ENCODE measurements around the gene RAB3GAP1.
"Not testable (repeated sequence)": the region's sequence is repeated elsewhere in the genome, so short reads cannot be mapped to it uniquely, and the experiment has no call there.

RAB3GAP1 gene

DNA sequence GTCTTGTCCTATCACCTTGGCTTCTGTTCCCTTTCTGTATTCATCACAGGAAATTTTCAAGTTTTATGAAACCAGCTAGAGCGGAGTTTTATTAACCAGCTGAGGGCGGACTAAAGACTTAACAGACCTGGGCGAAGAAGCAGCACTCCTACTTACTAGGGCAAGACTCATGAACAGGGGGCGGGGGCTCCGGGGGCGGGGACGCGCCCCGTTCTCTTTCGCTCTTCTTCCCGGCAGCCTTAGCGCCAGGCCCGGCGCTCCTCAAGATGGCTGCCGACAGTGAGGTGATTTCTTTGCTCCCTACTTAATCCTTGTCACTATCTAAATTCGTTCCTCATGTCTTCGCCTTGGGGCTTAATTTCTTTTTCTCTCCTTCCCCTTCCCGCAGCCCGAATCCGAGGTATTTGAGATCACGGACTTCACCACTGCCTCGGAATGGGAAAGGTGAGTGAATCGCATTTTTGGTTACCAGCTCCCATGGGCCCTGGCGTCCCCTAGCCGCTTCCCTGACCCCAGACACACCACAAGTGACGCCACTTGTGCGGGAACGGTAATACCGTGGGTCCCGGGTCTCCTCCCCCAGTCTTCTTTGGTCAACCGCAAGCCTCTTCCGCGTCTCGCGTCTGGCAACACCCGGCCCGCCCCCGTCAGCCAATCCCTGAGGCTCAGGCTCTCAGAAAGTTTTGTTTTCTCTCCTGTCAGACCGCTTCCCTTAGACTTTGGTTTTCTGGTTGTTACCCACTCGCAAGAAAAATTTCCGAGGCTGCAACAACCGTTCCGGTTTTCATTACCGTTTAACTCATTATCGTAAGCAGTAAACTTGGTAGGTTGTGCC is at the start of gene RAB3GAP1:
Gene RAB3GAP1 (plus strand): TSS at position 251 of the 835 bp plus-strand sequence. CDS start 16 bp downstream, at position 267.
- peak; percentile 90 for DNase-seq

GRCh38 chr2:135002836-135003235 is 49.3 kb upstream of the RAB3GAP1 start:
- no peak for DNase-seq

DNA sequence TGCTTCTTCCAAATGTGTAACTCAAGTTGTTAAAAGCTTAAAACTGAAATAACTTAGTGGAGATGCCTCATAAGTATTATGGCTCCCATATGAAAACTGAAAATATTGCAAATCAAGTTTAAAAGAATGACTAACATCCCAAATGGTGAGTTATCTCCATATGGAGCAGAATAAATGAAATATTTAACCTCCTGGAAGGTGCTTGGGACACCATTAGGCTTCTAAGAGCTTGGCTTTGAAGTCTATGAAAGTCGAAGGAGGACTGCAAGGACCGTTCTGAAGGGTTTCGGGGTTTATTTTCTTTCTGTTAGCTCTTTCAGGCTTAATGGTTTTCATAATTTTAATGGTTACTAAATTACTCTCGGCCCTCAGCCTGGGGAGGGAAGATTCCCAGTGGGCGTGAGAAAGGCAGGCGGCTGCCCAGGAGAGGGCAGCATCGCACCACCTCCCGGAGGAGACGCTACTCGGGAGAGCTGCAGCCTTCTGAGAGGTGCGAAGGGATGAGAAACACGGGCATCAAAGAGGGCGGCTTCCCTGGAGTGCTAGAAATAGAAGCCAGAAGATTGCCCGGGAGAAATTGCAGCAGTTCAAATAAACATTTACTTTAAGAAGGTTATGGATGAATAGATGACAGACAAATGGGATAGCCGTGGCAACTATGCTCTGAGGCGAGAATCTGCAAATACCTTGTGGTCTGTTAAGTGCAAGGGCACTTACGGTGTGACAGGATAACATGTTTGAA is 47.9 kb upstream of the RAB3GAP1 start:
- DNase-seq, result peak; percentile 59

DNA sequence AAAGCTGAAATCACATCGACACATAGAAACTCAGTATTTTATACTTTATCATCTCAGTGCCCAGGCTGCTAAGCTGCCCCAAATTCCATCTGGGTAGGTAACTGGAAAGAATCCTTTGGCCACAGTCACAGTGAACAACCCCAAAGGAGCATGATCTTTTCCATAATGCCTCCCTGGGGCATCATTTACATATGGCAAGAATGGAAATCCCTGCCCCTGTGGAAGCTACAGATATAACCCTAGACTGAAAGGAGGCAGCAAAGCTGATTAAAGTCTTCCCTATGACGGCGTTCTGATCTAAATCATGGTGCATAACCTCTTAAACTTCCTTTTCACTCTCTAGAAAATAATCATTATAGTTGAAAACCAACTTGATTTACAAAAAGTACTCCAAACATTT is 46.3 kb upstream of the RAB3GAP1 start:
- no peak for DNase-seq

GRCh38 chr2:135009339-135009738 is 42.8 kb upstream of the RAB3GAP1 start:
- DNase-seq, result no peak

DNA sequence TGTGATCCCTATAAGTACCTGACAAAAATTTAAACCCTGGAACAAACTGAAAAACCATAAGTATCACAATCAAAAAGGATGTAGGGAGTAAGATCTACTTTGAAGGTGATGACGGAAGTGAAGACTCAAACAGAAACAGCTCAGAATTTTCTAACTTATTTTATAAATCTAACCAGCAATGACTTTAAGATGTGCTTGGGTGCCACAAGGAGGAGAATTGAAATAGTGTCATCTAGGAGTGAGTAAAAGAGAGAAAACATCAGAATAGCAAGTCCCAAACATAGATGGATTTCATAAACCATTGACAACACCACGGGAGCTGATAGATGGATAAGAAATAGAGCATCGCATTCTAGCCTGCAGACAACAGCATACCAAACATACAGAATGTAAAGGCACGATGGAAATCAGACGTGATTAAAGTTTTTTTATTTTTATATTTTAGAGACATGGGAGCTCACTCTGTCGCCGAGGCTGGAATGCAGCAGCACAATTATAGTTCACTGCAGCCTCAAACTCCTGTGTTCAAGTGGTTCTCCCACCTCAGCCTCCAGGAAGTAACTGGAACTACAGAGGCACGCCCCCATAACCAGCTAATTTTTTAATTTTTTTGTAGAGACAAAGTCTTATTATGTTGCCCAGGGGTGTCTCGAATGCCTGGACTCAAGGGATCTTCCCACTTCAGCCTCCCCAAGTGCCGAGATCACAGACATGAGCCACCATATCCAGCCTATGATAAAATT is 41.7 kb upstream of the RAB3GAP1 start:
- DNase-seq, result no peak

- no peak for DNase-seq
Measured at GRCh38 chr2:135011633-135012032, 40.5 kb upstream of the RAB3GAP1 start.

DNA sequence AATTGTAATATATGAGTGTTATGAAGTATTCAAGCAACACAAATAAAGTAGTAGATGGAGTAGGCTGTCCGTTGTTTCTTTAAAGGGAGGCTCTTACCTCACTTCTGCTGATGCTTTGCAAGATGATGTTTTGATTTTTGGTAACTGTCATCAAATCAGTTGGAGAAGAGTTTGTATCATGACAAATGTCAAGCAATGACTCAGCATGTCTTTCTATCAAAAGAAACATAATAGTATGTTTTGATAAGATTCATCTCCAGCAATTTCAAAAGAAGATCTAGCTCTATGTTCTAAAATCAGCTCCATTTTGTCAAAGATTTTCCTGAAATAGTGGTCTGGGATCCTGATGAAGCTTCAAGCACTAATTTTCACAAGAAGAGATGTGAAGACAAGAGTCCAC is 30.5 kb upstream of the RAB3GAP1 start:
- DNase-seq, result no peak

DNA sequence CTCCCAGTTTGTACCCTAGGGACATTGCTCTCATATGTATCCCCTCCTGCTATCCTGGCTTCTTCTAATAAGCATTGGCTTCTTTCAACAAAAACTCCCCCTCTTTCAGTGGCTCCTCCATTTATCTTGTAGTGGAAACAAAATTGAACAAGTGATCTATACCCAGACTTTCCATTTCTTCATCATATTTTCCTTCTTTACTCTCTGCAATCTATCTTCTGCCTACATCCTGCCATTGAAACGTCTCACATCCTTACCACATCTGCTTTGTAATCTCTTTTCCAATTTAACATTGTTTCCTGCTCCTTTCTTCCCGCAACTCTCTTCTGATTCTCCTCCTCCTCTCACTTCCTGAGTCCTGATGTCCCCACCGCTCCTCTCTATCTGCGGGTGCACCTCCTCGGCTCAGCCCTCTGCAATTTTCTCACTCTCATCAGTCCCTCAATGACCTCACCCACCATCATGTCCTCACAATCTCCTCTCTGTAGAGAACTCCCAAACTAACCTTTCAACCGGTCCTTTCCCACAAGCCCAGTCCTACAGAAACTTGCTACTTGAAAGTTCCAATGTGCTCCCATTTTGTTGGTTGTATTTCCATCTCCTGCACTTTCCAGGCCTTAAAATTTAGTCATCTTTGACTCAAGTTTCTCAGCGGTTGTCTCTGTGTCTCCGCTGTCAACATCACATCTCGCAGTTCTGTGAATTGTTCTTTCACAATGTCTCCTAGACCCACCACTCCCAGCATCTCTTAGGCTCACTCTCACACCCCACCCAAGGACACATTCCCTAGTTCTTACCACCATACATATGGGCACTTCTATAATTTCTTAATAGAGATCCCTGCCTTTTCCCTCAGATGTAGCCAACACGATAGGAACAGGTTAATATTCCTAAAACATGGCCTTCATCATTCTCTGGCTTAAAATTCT is 28.9 kb upstream of the RAB3GAP1 start:
- no peak for DNase-seq

GRCh38 chr2:135023886-135024485 is 28.1 kb upstream of the RAB3GAP1 start:
- no peak for DNase-seq

GRCh38 chr2:135029481-135030134 is 22.5 kb upstream of the RAB3GAP1 start:
- DNase-seq, result no peak

GRCh38 chr2:135030826-135031225 is 21.3 kb upstream of the RAB3GAP1 start:
- DNase-seq, result no peak

DNA sequence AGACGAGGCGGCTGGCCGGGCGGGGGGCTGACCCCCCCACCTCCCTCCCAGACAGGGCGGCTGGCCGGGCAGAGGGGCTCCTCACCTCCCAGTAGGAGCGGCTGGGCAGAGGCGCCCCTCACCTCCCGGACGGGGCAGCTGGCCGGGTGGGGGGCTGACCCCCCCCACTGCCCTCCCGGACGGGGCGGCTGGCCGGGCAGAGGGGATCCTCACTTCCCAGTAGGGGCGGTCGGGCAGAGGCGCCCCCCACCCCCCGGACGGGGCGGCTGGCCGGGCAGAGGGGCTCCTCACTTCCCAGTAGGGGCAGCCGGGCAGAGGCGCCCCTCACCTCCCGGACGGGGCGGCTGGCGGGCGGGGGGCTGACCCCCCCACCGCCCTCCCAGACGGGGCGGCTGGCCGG is 18.9 kb upstream of the RAB3GAP1 start:
- DNase-seq, result not testable (repeated sequence)

DNA sequence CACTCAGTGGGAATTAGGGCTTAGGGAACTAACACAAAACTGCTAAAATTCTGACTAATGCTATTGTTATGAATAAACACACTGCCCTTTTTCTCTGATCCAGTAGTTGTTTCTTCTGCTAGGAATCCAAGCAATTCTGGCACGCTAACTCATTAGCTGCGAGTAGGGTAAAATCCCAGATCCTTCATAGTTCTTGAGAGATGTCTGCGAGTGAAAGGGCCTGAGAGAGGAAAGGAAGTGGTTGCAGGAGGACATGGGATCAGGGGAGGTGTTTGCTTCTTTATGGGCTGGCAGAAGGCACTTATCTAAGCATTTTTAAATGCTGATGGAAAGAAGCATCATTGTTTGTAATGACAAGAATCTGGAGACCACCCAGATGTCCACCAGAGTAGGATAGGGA is 14.3 kb upstream of the RAB3GAP1 start:
- DNase-seq, result no peak

DNA sequence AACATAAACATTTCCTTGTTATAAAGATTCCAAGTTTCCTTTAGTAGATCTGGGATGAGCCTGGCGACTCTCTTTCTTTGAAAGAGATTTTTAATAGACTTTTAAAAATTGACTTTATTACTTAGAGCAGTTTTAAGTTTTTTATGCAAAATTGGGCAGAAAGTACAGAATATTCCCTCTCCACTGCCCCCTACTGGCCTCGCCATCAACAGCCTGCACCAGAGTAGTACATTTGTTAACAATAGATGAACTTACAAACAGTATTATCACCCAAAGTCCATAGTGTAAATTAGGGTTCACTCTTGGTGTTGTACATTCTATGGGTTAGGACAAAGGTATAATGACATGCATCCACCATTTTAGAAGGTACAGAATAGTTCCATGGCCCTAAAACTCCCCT is 8.7 kb upstream of the RAB3GAP1 start:
- no peak for DNase-seq

DNA sequence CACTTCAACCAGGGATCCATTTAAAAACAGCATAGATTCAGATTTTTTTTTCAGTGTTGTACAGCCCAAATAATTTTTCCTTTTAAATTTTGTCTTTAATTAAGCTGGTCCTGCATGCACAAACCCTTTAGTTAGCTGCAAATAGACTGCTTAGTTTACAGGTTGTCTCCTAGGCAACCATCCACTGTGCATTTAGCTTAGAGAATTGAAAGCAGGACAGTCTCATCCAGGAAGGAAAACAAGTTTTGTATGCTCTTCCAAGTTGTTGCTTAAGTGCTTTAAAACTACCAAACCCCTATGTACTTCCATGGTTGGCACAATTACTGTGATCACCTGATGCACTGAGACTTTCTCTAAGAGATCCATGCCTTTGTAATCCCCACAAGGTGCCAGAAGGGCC is 4.8 kb upstream of the RAB3GAP1 start, which contains the start of gene MAP3K19:
Gene MAP3K19 (minus strand): TSS at position 148 of the 400 bp plus-strand sequence. CDS start 22,800 bp downstream, outside the sequence.
- no peak for DNase-seq

DNA sequence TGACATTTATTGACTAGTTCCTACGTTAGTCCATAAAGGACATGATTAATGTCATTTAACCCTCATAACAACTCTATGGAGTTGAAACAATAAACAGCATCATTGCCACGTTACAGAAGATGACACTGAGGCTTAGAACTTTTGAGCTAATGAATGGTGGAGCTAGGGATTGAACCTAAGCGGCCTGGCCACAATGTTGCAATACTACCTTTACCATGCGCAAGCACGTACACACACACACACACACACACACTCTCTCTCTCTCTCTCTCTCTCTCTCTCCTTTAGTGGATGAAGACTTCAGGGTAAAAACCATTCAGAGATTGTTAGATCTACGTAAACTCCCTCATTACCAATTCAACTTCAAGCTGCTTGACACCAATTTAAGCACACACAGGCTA is 4.0 kb upstream of the RAB3GAP1 start:
- DNase-seq, result no peak

- no peak for DNase-seq
Measured at GRCh38 chr2:135050132-135050531, 2.0 kb upstream of the RAB3GAP1 start.

GRCh38 chr2:135050684-135051083 is 1.4 kb upstream of the RAB3GAP1 start:
- no peak for DNase-seq

GRCh38 chr2:135052997-135053474 is 944 bp downstream of the RAB3GAP1 start:
- no peak for DNase-seq
